Measurements from ENCODE around the gene NACC1. TPM values are rescaled to one million over a fixed set of nuclear protein-coding genes. Genes with fewer than 3 reads are reported as not detected.

Gene NACC1
- total and polyA plus RNA-seq, 2 of the 8 experiments (the other 6 are each of a cell fraction or from before 2014, with no cell fraction given): 234 to 301 TPM

- TF ChIP-seq SIRT6 (IDR thresholded peaks at IDR 0.05; ENCODE audit: low read length): no peak
- 0 out of 2 replicates have a peak, but pooled peaks have one; percentile 18 for TF ChIP-seq USF2 (IDR thresholded peaks at IDR 0.05; ENCODE audit: low read length)
Observed at GRCh38 chr19:13153569-13154240, 35.6 kb downstream of the NACC1 start (continued).

Data from H1 (cell line).